Activated effector memory CD4-positive, alpha-beta T cell treated with anti-CD3 and anti-CD28 coated beads, Interleukin-2, amount 50 U/mL, for 16 hours (primary cell): Measurements from ENCODE around the gene POMGNT2.

Source experiments
- DNase-seq: peaks from one replicate; pipeline ENCODE4 v3.0.0-alpha.2; 2020

The POMGNT2 gene

DNA sequence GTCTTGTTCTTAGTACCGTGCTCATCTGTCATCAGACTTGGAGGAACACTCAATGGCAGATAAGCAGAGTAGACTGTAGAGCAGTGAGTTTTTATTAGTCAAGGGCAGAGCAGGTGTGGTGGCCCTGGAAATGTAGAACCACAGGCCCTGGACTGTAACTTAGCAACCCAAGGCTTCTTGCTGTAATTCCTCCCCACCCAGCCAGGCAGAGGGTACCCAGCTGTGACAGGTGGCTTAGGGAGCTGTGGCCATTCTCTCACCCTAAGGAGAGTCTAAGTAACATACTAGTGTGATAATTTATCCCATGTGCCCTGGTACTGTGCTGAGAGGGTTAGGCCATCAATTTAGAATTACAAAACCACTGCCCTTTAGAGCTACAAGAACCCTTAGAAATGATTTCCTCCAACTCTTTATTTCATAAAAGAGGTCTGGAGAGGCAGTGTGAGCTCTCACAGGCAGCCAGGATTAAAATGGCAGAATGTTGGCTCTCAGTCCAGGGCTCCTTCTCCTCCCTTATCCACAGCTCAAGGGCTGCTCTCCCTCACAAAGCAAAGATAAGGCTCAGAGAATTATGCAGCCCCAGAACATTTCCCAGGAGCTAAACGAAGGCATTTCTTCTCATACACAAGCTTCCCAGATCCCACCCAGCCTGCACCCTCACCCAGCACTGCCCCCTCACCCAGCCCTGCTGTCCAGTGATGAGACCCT is 3.0 kb downstream of the POMGNT2 start:
- no peak for DNase-seq

DNA sequence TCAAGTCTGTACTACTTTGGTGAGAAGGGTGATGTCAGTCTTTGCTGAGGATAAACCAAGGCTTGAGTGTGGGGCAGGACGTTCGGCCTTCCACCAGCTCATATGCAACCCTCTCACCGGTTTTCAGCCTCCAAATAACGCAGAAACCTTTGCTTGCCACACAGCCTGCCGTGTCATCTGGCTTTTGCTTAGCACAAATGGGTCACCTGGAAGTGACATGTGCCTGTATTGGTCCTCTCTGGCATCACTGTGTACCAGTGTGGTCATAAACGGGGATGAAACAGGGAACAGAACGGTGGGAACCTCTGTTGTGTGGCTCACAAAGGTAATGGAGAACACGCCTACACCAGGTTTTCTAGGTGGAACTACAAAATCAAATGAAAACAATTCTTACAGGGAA is 7.1 kb downstream of the POMGNT2 start:
- DNase-seq: no peak

DNA sequence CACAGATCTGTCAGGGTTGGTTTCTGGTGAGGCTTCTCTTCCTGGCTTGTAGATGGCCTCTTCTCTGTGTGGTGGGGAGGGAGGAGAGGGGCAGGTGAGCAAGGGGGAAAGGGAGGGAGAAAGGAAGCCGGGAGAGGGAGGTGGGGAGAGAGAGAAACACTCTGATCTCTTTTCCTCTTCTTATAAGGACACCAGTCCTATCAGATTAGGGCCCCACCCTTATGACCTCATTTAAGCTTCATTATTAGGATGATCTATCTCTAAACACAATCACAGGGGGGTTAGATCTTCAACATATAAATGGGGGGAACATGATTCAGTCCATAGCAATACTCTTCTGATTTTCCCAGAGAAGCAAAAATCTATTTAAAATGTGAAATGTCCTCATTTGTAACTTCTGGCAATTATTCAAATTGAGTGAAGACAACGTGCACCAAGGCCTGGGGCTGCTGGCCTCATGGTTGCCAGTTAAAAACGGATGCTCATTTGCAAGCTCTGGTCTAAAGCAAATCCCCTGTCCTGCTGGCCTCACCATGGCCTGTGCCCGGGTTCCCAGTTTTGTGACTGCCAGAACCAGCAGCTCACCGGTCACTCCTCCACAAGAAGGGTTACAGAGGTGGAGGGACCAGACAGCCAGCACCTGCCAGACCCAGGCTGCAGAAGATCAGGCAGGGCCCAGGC is 8.3 kb downstream of the POMGNT2 start:
- DNase-seq: no peak

DNA sequence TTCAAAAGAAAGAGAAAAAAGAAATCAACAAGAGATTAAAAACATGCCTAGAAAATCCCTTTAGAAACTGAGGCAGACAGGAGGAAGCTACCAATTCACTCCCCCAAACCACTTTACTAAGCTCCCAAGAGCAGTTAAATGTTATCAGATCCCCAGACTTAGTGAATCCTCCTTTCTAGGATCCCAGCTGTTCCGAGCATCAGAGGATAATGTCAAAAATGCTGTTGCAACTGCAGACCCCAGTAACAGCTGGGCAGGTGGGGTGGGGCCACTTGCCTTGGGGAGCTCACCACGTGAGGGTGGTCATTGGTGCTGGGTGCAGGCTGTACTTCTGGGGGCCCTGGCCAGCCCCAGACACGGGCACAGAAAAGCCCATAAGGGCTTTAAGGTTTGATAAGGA is 9.1 kb downstream of the POMGNT2 start:
- DNase-seq: no peak

DNA sequence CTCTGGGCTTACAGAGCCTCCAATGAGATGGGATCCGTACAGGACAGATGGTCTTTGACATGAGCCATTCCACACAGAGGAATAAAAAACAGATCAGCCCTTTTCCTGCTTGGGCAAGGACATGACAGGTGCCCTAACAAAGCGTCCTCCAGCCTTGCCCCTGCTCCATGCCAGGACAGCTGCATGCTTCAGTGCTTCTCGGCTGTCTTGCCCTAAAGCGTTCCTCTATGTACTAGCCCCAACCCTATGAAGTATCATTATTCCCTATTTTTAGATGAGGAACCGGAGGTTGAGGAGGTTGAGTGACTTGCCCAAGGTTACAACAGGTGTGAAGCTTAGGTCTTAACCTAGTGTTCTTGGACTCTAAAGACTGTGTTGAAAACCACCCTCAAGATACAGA is 10.5 kb downstream of the POMGNT2 start:
- DNase-seq: no peak

DNA sequence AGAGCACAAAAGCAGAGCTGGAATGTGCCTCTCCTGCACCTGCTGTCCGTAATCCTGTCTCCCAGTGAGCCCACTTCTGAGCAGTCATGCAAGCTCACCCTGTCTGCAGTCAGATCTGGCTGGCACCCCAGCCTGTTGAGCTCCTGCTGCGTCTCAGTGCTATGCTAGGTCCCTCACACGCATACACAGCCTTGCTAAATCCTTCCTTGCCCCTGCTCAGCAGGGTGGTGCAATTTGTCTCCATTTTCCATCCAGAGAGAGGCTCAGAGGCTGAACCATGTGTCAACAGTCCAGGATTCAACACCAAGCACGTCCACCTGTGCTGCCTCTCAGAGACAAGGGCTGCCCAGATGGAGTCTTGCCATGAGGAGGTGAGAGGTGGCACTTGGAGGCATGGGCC is 11.0 kb downstream of the POMGNT2 start:
- no peak for DNase-seq

DNA sequence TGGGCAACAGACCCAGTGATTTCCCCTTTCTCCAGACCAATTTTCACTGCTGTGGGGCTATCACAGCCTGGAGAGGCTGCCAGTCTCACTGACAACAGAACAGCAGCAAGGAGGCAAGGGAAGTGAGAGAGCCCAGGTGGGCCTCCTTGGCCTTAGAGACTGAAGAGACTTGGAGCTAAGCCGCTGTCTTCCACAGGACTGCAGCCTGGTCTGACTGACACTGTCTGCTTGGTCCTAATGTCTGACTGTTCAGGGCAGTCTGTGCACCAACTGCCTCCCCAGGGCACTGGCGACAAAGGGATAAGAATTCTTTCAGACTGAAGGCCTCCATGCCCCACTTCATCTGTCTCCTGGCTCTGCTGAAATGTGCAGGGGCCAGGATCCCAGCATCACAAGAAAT is 11.5 kb downstream of the POMGNT2 start:
- DNase-seq: no peak

DNA sequence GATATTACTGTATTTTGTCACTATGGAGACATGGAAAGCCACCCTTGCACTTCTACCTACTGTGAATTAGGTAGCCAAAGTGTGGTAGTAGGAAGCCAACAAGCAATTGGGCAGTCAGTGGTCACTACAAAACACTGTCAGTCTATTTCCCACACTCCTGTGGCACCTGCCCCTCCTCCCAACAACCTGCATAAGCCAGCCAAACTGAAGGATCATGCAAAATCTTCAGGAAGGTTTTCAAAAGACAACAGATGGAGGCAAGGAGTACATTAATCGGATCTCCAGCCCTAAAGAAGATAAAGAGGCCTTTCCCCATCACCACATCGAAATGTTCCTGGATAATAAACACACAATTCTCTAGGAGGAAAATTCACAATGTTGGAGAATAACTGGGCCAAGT is 11.9 kb downstream of the POMGNT2 start:
- no peak for DNase-seq

DNA sequence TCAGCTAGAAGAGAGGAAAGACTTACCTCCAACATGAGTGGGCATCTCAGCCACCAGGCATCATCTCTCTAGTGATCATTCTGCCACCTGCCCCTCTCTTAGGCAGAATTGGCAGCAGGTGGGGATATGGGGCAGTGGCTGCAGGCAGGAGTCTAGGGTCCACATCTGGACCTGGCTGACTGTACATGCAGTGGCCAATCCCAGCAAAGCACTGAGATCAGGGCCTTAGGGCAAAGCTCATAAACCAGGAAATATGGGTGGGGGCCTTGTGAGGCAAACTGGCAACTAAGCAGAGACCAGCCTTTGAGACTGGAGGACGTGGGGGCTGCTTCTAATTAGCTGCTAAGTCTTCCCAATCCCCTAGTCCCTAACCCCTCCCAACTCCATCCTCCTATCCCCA is 12.9 kb downstream of the POMGNT2 start:
- no peak for DNase-seq

DNA sequence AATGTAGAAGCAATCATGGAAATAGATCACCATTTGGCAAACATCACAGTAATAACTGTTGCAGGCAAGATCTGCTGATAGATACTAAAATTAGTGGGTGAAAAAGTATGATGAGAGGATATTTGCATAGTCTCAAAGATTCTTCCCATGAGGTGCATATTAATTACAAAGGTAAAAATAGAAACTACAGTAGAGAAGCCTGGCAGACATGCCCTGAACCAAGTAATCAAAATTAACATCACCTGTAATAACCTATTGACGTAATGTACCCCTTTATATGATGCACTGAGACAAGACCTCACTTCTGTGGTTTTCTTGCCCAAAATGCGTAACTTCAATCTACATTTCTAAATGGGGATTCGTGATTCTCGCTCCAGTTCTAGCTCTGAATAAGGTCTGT is 14.4 kb downstream of the POMGNT2 start:
- DNase-seq: no peak

DNA sequence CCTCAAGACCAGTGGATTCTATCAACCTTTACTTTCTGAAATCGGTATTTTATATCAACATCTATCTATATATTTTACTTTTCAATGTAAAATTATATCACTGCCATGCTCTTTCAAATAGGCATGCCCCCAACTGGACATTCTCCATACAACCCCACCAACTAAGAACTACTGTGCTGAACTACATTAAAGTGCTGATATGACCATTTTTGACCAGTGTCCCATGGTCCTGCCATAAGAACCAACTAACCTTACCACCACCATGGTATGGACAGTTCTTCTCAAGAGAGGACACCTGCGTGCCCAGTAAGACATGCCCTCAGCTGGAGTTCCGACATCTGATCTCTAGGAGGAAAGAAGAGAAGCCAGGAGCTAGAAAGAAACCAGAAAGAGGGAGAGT is 15.6 kb downstream of the POMGNT2 start:
- DNase-seq: no peak

DNA sequence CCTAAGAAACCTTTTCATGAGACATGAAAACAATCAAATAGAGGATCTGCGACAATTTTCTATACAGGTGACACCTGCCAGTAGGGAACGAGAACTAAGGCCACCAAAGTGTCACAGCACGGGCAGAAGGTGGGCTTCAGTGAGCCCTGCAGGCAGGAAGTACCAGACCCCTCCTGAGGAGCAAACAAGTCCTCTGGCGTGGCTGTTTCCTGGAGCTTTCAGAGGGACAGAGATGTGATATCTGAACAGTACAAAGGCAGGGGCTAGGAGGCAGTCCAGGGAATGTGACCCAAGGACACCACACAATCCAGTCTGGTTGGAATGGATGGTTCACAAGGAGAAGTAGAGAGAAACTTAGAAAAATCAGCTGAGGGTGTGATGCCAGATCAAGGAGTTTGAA is 16.8 kb downstream of the POMGNT2 start:
- no peak for DNase-seq

DNA sequence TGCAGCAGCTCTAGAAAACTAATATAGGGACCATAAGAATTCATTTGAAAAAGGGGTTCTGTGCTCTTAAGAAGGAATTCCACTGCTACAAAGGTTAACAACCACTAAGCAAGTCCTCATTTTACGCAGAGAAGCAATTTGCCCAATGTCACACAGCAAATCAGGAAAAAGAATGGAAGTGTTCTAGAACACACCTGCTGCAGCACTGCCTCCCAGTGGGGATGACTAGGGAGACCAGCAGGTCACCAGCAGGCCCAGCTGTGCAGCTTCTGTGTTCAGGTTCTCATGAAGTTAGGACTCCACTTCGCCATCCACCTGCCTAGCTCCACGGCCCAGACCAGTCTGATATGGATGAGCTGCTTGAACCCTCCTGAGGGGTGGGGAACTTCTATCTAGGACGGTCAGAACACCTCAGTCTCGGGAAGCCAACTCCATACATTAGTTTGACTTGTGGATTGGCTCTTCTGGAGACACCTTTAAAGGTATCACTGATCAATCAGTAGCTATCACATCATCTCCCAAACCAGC is 18.6 kb downstream of the POMGNT2 start:
- DNase-seq: no peak

DNA sequence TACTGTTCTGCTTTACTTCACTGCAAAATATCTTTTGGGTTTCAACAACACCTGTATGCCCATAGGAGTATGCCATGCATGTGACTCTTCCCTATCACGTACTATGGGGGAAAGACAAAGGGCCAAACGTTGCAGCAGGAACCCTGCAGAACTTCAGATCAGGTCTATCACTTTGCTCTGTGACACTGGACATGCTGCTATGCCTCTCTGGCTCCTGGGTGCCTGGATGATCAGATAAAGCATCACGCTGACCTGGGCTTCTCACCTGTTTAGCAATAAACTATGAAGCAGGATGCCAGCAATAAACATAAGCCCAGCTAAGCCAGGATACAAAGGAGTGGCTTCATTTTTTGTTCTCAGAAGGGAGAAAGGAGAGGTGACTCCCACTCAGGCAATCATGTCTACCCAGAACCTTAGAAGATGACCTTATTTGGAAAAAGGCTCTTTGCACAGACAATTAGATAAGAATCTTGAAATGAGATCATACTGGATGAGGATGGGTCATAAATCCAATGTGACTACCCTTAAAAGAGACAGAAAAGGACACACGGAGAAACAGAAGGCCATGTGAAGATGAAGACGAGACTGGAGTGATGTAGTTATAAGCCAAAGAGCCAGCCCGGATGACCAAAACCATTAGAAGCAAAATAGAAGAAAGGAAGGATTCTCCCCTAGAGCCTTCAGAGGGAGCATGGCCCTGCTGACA is 19.3 kb downstream of the POMGNT2 start:
- DNase-seq: no peak

DNA sequence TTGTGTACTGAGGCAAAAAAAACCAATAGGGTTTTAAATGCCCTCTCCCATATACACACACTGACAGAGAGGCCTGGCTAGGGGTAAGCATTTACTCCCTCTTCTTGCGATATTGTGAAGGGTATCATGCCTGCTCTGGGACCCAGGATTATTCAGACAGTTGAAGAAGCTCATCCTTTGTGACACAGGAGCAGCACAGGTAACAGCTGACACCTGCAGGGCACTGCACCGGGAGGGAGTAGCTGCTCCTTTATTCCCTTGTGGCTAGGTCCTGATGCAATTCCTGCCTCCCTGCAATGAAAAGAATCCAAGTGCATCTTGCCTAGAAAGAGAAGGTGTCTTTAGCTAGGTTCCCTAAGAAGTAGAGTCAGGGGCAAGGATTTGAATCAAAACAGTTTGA is 23.4 kb downstream of the POMGNT2 start:
- no peak for DNase-seq

DNA sequence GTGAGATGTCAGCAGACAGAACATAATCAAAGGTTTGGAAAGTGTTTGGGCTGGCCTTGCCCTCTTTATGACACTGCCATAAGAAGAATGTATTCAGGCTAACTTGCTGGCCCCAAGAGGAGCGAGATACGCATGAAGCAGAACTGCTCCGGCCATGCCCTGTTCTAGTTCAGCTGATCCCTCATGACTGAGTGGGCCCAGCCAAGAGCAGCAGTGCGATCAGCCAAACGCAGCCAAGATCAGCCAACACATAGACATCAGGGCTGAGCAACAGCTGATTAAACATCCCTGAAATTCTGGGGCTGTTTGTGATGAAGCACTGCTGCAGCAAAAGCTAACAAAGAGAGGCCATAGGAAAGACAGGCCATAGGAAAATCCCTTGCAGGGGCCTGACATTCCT is 24.1 kb downstream of the POMGNT2 start:
- DNase-seq: no peak

DNA sequence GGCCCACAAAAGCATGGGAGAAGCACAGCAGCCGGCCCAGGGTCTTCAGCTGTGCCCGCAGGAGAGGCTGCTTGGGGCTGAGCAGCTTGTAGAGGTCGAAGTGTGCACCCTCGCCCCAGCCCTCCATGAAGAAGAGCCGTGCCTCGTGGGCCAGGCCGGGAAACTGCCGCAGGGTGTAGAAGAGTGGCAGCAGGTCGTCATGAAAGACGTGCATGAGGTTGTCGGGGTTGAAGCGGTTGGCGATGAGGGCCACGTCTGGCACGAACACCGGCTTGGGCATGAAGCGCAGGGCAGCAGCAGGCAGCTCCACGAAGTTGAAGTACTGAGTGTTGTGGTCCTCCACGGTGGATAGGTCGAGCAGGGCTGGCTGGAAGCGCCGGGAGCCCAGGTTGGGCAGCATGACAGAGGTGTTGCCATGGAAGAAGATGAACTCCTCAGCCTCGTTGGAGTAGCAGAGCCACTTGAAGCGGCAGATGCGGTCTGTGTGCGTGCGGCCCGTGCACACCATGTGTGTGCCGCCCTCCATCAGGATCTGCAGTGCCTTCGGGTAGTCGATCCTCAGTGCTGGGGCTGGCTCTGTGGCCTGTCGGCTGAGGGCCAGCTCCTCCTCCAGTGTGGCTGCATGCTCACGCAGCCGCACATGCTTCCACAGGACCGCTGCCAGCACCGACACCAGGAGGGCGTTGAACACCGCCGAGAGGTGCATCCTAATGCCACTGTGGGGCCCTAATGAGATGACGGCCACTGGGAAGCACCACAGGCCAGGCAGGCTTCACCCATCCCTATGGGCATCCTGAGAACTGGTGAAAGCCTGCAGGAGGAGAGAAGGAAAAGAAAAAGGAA is 24.9 kb downstream of the POMGNT2 start:
- DNase-seq: no peak

DNA sequence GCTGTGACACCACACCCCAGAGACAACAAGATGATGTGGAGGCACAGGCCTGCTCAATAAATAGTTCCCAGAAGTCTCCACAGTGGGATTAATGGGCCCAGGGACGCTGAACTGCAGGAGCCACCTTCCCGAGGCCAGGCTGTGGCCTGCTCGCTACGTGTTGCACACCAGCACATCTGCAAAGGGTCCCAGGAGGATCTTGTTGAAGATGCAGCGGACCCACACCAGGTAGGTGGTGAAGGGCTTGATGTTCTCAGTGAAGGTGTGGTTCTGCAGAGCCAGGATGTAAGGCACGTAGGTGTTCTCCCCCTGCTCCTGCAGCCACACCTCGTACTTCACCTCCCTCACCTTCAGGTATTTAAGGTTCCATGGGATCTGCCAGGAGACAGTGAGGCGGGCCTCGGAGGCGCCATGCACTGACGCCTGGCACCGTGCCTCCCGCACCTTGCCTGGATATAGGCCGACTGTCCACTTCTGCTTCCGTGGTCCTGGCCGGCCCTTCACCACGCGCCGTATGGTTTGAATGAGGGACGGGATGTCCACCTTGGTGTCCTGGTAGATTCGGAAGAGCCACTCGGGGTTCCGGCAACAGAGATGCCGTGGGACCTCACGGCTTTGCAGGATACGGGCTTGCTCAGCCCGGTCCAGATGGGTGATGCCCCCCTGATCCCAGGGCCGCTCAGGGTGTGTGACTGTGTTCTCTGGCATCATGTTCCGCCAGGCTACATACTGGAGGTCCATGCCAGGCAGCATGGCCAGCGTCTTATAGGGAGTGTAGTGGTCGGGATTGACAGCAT is 26.1 kb downstream of the POMGNT2 start:
- no peak for DNase-seq

DNA sequence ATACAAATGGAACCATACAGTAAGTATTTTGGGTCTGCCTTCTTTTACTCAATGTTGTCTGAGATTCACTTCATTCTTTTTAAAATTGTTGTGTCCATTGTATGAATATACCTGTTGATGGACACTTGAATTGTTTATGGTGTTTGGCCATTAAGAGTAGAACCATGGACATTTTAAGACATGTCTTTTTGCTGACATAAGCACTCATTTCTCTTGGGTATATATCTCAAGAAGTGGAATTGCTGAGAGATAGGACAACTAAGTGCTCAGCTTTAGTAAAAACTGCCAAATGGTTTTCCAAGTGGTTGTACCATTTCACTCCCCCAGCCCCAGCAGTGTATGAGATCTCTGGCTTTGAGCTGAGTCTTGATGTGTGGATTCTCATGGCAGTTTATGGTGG is 28.2 kb downstream of the POMGNT2 start:
- no peak for DNase-seq

DNA sequence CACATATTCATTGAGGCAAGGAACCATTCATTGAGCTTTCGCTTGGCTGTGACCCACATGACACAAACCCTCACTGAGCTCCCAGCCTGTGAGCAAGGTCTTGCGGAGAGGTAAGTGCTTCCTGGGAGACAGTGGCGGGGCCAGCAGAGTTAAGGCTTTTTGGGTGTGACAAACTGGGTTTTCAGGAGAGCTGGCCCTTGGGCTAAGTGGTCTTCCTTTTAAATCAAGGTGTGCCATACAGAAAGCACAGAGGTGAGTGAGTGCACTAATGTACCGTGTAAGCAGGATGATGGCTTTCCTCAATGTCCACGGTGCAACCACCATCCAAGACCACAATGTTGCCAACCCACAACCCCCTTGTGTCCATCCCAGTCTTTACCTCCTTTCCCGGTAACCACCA is 28.6 kb downstream of the POMGNT2 start:
- DNase-seq: no peak

DNA sequence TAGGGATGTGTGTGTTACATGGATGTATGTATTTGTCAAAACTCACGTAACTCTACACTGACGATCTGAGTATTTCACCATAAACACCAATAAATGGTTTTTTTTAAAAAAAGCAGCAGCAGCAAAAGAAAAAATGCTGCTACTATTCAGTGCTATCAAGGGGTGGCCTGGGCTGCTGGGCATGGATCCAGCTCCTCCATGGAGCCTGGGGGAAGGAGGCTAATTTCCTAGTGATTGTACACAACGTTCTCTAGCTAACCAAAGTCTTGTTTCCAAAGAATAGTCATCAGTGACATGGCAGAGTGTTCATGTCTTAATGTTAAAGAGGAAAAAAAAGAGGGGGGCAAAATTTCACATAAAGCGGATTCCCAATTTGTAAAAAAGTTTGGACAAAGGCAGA is 29.0 kb downstream of the POMGNT2 start:
- DNase-seq: no peak
